PC-9 (cell line): ENCODE data around the gene CA4.
"Not testable (repeated sequence)": the region's sequence is repeated elsewhere in the genome, so short reads cannot be mapped to it uniquely, and the experiment has no call there.

Experiments
- EZH2 ChIP-seq: fragments of 200-600 bp; sonication (generic); IDR thresholded peaks from 2 replicates; pipeline ENCODE4 v1.8.0; 2017; ENCODE audit warnings: antibody characterized with exemption, low read depth
- TF ChIP-seq, protein P1 (sequence below): fragments of 200-600 bp; sonication (generic); conservative IDR thresholded peaks from 2 replicates; pipeline ENCODE4 v1.6.1; 2017; ENCODE audit warnings: mixed run types, antibody characterized with exemption, mild to moderate bottlenecking, moderate library complexity

DNA sequence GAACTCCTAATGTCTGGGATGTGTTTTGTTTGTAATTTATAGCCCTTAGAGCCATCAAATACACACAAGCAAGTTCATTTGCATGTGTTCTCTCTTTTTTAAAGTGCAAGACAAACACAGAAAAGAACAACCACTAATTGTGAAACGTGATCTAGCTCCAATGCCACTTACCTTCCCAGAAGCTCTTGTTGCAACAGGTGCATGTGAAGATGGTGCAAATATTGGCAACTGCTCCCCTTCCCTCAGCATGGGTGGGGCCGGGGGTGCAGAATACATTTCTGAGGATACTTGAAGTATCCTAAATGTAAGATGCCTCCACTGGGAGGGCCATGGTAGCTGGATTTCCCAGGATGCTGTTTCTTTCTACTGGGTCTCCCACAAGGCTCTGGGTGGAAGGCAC lies 28.4 kb downstream of the CA4 start:
- TF ChIP-seq, protein P1, sequence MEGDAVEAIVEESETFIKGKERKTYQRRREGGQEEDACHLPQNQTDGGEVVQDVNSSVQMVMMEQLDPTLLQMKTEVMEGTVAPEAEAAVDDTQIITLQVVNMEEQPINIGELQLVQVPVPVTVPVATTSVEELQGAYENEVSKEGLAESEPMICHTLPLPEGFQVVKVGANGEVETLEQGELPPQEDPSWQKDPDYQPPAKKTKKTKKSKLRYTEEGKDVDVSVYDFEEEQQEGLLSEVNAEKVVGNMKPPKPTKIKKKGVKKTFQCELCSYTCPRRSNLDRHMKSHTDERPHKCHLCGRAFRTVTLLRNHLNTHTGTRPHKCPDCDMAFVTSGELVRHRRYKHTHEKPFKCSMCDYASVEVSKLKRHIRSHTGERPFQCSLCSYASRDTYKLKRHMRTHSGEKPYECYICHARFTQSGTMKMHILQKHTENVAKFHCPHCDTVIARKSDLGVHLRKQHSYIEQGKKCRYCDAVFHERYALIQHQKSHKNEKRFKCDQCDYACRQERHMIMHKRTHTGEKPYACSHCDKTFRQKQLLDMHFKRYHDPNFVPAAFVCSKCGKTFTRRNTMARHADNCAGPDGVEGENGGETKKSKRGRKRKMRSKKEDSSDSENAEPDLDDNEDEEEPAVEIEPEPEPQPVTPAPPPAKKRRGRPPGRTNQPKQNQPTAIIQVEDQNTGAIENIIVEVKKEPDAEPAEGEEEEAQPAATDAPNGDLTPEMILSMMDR, result not testable (repeated sequence)
- not testable (repeated sequence) for TF ChIP-seq EZH2
